Psoas muscle (tissue), 8 donors: ENCODE results near the gene PRR20B. TPM values are rescaled to one million over a fixed set of nuclear protein-coding genes. Genes with fewer than 3 reads are reported as not detected.
A peak's percentile ranks its signal among the peaks of the same experiment; 100 is the strongest.
"Not testable (repeated sequence)": the region's sequence is repeated elsewhere in the genome, so short reads cannot be mapped to it uniquely, and the experiment has no call there.

Experiments used
- ATAC-seq, 4 donors: fragments of 200-7000 bp; cut with Tn5 transposase; one replicate each; pipeline ENCODE4 v1.9.1; 2020; ENCODE audit warnings: moderate library complexity in 3 of 4, mild to moderate bottlenecking in 2 of 4
- DNase-seq, 2 donors: peaks; one replicate each; pipeline ENCODE4 v3.0.0-alpha.2; 2020
- H3K27ac ChIP-seq: fragments of 200-600 bp; one replicate; pipeline ENCODE4 v1.8.0; 2022
- H3K27me3 ChIP-seq, 3 donors: fragments of 200-600 bp in 1 of 3; one replicate each; pipeline versions ENCODE4 v1.6.1 to v1.8.0; 2013 to 2022; ENCODE audit warnings: low read length in 2 of 3, mild to moderate bottlenecking in 2 of 3, moderate library complexity in 1 of 3; ENCODE audit not compliant: insufficient read depth in 3 of 3
- H3K36me3 ChIP-seq, 2 donors: fragments of 200-600 bp in 1 of 2; one replicate each; pipeline versions ENCODE4 v1.6.1 to v1.8.0; 2013 to 2022; ENCODE audit warnings: low read depth in 1 of 2, mild to moderate bottlenecking in 1 of 2, moderate library complexity in 1 of 2; ENCODE audit not compliant: insufficient read depth in 1 of 2
- H3K4me1 ChIP-seq: fragments of 200-600 bp; one replicate; pipeline ENCODE4 v1.8.0; 2022
- H3K4me3 ChIP-seq: fragments of 200-600 bp; one replicate; pipeline ENCODE4 v1.8.0; 2022; ENCODE audit warnings: mild to moderate bottlenecking
- H3K9me3 ChIP-seq: fragments of 200-600 bp; one replicate; pipeline ENCODE4 v1.8.0; 2022
- WGBS, 3 donors: extraction: QIAGEN DNeasy Blood & Tissue Kit; methylation state at CpG; one replicate each; pipeline versions ENCODE4 v1.1.6 to v1.1.7; 2013; 5-methylcytosine and 5-hydroxymethylcytosine counted together
- intact Hi-C, 2 donors: fragments of 100-400 bp; cut with DNase I; formaldehyde crosslinking; loops; one replicate each; pipeline versions ENCODE4 v1.11.0 to v1.14.2; 2022
- polyA plus RNA-seq, 3 donors: library from polyadenylated mRNA; stranded (reverse); fragments of 200-250 nt; gene quantifications; one replicate each; pipeline ENCODE4 v1.2.3, GENCODE V29; 2013
- total RNA-seq, 4 donors: library from RNA; stranded (reverse); fragmentation: NEBNext Ultra II Directional in 2 of 4; extraction: Animal tissue kit (Norgen Biotek cat#: 25700) in 2 of 4; gene quantifications; one replicate each; pipeline versions ENCODE4 v1.2.1 to v1.2.4, GENCODE V29; 2021 to 2023
- TF ChIP-seq, protein P1 (sequence below): fragments of 200-600 bp; IDR thresholded peaks from one replicate; pipeline ENCODE4 v1.8.0; 2022; ENCODE audit warnings: antibody characterized with exemption
- donor health status: healthy with polysubstance abuse.
- donor health status: DM: no; HTN: no; CAD: no; lungs with moderate emphysema.
- donor health status: Bipolar disorder and iron deficiency.
- donor health status: healthy.
- donor health status: DM: yes; HTN: yes; CAD: no.
- donor health status: DM: no; HTN: no; CAD: no.
- donor health status: DM: no; HTN: no; CAD: no.
- donor health status: DM: yes; HTN: yes; CAD: no.

The PRR20B gene
- total and polyA plus RNA-seq, 7 donors = not detected

DNA sequence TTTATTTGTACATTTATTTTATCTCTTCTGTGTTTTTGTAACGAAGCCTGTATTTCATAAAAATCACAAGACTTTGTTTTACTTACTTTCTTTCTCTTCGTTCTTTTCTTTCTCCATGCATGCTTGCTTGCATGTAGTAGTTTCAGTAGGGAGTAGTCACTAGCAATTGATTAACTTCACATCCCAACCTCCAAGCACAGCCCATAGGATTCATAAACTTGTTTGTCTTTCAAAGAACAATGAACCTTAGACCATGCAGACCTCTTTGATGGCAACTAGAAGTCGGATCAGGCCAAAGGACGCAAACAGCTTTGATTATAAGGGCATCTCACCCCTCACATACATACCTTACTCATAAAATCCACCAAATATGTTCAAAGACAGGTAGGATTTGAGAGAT, 9.7 kb upstream of the PRR20B start:
- Histone ChIP-seq H3K27ac (no peak overlapping the region), H3K4me1 (no peaks in the 10 kb centered on the region), H3K4me3 (no peak overlapping the region), H3K36me3 (no peaks in the 10 kb centered on the region), H3K9me3 (no peaks in the 10 kb centered on the region), H3K27me3 (no peaks in the 10 kb centered on the region)
- TF ChIP-seq, protein P1, sequence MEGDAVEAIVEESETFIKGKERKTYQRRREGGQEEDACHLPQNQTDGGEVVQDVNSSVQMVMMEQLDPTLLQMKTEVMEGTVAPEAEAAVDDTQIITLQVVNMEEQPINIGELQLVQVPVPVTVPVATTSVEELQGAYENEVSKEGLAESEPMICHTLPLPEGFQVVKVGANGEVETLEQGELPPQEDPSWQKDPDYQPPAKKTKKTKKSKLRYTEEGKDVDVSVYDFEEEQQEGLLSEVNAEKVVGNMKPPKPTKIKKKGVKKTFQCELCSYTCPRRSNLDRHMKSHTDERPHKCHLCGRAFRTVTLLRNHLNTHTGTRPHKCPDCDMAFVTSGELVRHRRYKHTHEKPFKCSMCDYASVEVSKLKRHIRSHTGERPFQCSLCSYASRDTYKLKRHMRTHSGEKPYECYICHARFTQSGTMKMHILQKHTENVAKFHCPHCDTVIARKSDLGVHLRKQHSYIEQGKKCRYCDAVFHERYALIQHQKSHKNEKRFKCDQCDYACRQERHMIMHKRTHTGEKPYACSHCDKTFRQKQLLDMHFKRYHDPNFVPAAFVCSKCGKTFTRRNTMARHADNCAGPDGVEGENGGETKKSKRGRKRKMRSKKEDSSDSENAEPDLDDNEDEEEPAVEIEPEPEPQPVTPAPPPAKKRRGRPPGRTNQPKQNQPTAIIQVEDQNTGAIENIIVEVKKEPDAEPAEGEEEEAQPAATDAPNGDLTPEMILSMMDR = no peak
- DNase-seq (no peak), ATAC-seq (no peak)
- intact Hi-C loops = no loop called here
- 82 to 84% (median 83%) methylated on average over 4 of the region's 4 CpGs for WGBS, 3 donors

- intact Hi-C loops = no loop called here
- Histone ChIP-seq H3K4me1 (no peaks in the 10 kb centered on the region), H3K27me3 (no peaks in the 10 kb centered on the region), H3K27ac (no peak overlapping the region), H3K9me3 (no peaks in the 10 kb centered on the region), H3K4me3 (no peak overlapping the region), H3K36me3 (no peaks in the 10 kb centered on the region)
- TF ChIP-seq, protein P1 = no peak
- WGBS, 3 donors = 90 to 94% (median 93%) methylated on average over 5 of the region's 5 CpGs
- no peak for ATAC-seq
- no peak for DNase-seq
These were observed 8.3 kb upstream of the PRR20B start for GRCh38 chr13:57138988-57139387.

DNA sequence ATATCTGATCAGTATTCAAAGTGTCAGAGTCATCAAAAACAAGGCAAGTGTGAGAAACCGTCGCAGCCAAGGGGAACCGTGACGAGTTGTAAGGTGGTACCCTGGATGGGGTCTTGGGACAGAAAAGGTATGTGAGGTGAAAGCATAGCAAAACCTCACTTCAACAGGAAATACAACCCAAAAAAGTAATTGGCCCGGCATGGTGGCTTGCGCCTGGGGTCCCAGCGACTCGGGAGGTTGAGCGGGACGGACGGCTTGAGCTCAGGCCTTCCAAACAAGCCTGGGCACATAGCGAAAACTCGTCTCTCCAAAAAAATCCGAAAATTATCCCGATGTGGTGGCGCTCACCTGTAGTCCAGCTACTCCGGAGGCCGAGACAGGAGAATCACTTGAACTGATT, 7.5 kb upstream of the PRR20B start:
- H3K27me3 ChIP-seq, H3K4me1 ChIP-seq, H3K4me3 ChIP-seq, H3K9me3 ChIP-seq, ATAC-seq, H3K27ac ChIP-seq, intact Hi-C loops, H3K36me3 ChIP-seq: not testable (repeated sequence)
- peak in 1 of 2 donors; percentile 39 for DNase-seq
- 92 to 100% (median 99%) methylated on average over 2 to 6 of the region's 18 CpGs for WGBS, 3 donors

GRCh38 chr13:57140235-57140968, 6.9 kb upstream of the PRR20B start, which contains the start of gene PRR20A:
Gene PRR20A (plus strand): TSS chr13:57140918. CDS start chr13:57141305, 387 bp downstream.
- H3K36me3 ChIP-seq, H3K4me3 ChIP-seq, H3K4me1 ChIP-seq, H3K27ac ChIP-seq, H3K27me3 ChIP-seq, intact Hi-C loops, H3K9me3 ChIP-seq, DNase-seq, ATAC-seq: not testable (repeated sequence)
- WGBS, 3 donors = 93 to 96% (median 94%) methylated on average over 9 to 10 of the region's 34 CpGs

DNA sequence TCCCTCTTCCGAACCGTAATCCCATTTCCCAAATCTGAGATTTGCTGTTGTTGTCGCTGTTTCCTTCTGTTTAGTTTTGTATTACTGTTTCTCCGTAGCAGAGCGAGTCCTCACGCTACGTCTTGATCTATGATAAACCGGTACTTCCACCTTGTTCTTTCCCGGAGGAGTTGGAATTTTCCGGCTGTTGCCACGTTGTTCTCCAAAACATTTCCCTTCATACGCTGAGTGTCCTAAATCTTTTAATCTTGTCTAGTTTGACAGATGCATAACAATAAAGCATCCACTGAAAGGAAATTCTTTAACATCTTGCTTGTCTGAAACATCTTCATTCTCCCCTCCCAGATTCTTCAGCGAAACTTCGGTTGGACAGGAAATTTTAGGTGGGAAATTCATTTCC, 818 bp downstream of the PRR20B start:
- intact Hi-C loops, H3K27ac ChIP-seq, H3K4me3 ChIP-seq, ATAC-seq, H3K4me1 ChIP-seq, H3K9me3 ChIP-seq, H3K36me3 ChIP-seq, H3K27me3 ChIP-seq: not testable (repeated sequence)
- DNase-seq = peak in 1 of 2 donors; percentile 23
- 93 to 95% (median 95%) methylated on average over 6 of the region's 14 CpGs for WGBS, 3 donors

DNA sequence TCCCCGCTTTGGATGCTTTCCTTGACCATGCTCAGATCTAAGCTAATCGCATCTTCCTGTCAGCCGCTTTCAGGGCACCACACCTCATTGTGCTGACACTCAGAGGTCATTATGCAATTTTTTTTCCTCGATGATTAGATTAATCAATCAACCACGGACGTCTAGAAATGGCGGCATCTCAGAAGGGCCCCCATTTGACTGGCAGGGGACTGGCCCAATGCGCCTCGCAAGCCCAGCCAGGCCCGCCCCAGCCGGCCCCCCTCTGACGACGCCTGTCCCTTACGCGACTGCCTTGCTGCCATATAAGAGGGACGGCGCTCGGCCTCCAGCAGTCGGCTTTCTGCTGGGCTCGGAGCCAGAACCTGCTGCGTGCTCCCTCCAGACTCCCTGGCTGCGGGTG, 6.5 kb downstream of the PRR20B start, which contains the start of gene PRR20C:
TSS of gene PRR20C (plus strand) at position 301 of the 400 bp plus-strand sequence. CDS start 387 bp downstream, outside the sequence.
- ATAC-seq, intact Hi-C loops: not testable (repeated sequence)
- WGBS, 3 donors = no CpG with 5 or more reads among the region's 22 CpGs

GRCh38 chr13:57160332-57160731, 13.0 kb downstream of the PRR20B start, which contains the start of gene PRR20D:
Gene PRR20D (plus strand): TSS chr13:57160632. CDS start chr13:57161019, 387 bp downstream.
- no CpG with 5 or more reads among the region's 22 CpGs for WGBS, 3 donors

More for the DNA sequence above, 6.5 kb downstream of the PRR20B start, which contains the start of gene PRR20C:
- H3K4me3 ChIP-seq, H3K36me3 ChIP-seq, DNase-seq, H3K27ac ChIP-seq, H3K4me1 ChIP-seq, H3K27me3 ChIP-seq, H3K9me3 ChIP-seq: not testable (repeated sequence)

DNA sequence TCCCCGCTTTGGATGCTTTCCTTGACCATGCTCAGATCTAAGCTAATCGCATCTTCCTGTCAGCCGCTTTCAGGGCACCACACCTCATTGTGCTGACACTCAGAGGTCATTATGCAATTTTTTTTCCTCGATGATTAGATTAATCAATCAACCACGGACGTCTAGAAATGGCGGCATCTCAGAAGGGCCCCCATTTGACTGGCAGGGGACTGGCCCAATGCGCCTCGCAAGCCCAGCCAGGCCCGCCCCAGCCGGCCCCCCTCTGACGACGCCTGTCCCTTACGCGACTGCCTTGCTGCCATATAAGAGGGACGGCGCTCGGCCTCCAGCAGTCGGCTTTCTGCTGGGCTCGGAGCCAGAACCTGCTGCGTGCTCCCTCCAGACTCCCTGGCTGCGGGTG, 19.6 kb downstream of the PRR20B start, which contains the start of gene PRR20E:
TSS of gene PRR20E (plus strand) at position 301 of the 400 bp plus-strand sequence. CDS start 387 bp downstream, outside the sequence.
- H3K9me3 ChIP-seq, H3K36me3 ChIP-seq, DNase-seq, H3K27ac ChIP-seq, ATAC-seq, H3K27me3 ChIP-seq, H3K4me1 ChIP-seq, intact Hi-C loops, H3K4me3 ChIP-seq: not testable (repeated sequence)
- no CpG with 5 or more reads among the region's 22 CpGs for WGBS, 3 donors

More at GRCh38 chr13:57160332-57160731, 13.0 kb downstream of the PRR20B start, which contains the start of gene PRR20D:
- H3K4me3 ChIP-seq, ATAC-seq, H3K27me3 ChIP-seq, intact Hi-C loops, H3K36me3 ChIP-seq, H3K4me1 ChIP-seq, H3K27ac ChIP-seq, H3K9me3 ChIP-seq, DNase-seq: not testable (repeated sequence)
